Measurements from ENCODE around the gene SNX24.
A peak's percentile ranks its signal among the peaks of the same experiment; 100 is the strongest.
"Not testable (repeated sequence)": the region's sequence is repeated elsewhere in the genome, so short reads cannot be mapped to it uniquely, and the experiment has no call there.

The SNX24 gene

GRCh38 chr5:122909470-122910100 lies 64.2 kb downstream of the SNX24 start:
- no peak overlapping the region for H3K27ac ChIP-seq
- no peak overlapping the region for H3K4me3 ChIP-seq

GRCh38 chr5:122913436-122913835 lies 68.0 kb downstream of the SNX24 start:
- not testable (repeated sequence) for H3K4me3 ChIP-seq, H3K27ac ChIP-seq

- H3K27ac ChIP-seq = peak overlapping the region in 1 of 21 experiments; percentile 5
- H3K4me3 ChIP-seq = no peak overlapping the region
Measured at GRCh38 chr5:122915717-122916461, 70.5 kb downstream of the SNX24 start.

DNA sequence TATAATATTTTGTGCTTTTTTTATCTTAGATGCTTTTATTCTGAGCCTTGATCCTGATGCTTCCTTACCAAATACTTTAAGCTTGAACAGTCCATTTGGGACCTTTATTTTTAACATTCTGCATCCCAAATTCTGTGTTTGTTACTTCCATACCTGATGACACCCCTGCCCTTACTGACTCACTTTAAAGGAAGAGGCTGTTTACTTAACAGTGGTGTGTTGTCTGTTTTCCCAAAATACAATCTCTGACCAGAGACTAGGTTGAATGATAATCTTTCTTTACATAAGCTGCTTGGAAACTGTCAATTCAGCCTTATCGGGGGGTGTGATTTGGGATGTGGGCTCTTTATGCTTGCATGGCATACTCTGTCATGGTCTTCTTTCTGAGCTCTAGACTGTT lies 71.1 kb downstream of the SNX24 start:
- Histone ChIP-seq H3K4me3 (no peak overlapping the region), H3K27ac (peak overlapping the region in 1 of 21 experiments; percentile 5)

DNA sequence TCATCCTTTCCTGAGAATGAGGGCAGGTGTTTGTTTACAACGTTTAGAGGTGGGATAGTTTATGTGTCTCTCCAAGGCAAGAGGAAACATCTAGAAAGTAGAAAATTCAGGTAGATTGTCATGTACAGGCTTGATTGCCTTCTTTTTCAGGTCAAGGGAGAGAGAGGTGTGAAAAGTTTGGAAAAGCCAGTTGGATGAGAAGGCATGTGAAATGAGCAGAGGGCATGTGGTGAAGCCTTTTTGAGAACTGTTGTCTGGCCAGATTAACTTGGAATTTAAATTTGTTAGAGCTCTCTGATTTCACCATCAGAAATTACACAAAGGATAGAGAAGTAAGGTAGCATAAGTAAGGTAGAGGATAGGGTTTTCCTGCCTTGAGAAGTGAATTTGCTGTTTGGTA lies 74.6 kb downstream of the SNX24 start:
- H3K27ac ChIP-seq = no peak overlapping the region
- no peak overlapping the region for H3K4me3 ChIP-seq

DNA sequence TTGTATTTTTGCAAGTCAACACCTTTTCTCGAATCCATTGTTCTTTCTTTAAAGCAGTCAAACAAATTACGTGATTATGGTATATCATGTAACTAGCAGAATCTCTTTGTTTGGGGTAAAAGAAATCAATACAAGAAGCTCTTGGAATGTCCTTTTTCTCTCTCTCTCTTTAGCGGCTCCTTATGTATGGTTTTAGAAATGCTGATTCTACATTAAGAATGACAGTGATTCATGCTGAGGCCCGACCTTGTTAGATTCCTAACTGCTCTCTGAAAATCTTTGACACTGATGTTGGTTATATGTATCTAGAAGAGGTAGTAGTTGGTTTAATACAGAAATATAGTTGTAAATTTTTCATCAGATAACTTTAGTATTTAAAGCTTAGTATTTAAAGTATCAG lies 76.4 kb downstream of the SNX24 start:
- no peak overlapping the region for H3K4me3 ChIP-seq

DNA sequence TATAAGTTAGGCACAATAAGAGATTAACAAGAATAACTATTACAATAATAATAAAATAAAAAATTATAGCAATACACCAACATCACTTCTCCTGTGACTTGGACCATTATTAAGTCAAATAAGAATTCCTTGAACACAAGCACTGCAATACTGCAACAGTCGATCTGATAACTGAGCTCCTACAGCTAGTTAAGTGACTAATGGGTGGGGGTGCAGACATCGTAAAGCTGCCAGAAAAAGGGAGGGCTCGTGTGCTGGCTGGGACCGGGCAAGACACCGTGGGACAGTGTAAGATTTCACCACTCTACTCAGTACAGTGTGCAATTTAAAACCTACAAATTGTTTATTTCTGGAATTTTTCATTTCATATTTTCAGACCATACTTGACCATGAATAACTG lies 78.8 kb downstream of the SNX24 start:
- Histone ChIP-seq H3K27ac (no peak overlapping the region), H3K4me3 (no peak overlapping the region)

More for the DNA sequence above, 76.4 kb downstream of the SNX24 start:
- H3K27ac ChIP-seq = no peak overlapping the region

DNA sequence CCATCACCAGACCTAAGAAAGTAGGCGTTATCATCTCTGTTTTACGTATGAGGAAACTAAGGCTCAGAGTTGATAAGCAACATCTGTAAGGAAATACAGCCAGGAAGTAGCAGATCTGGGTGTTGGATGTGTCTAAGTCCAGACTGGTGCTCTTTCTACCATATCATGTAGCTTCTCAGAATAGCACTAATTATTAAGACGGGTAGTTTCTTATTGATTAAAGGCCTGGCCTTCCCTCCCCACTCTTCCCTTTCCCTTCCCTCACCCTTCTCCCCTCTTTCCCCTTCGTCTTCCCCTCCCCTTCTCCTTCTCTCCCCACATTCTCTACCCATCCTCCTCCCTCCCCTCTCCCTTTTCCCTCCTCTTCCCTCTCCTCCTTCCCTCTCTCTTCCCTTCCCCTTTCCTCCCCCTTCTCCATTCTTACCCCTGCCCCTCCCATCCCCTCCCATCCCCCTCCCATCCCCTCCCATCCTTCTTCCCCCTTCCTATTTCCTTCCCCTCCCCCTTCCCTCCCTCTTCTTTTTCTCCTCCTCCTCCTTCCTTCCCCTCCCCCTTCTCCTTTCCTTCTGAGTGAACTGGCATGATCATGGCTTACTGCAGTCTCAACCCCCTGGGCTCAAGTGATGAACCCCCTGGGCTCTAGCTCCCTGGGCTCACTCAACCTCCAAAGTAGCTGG lies 79.4 kb downstream of the SNX24 start:
- H3K27ac ChIP-seq = no peak overlapping the region

GRCh38 chr5:122929001-122929400 lies 83.6 kb downstream of the SNX24 start:
- no peak overlapping the region for H3K4me3 ChIP-seq

More for the DNA sequence above, 79.4 kb downstream of the SNX24 start:
- H3K4me3 ChIP-seq = no peak overlapping the region

DNA sequence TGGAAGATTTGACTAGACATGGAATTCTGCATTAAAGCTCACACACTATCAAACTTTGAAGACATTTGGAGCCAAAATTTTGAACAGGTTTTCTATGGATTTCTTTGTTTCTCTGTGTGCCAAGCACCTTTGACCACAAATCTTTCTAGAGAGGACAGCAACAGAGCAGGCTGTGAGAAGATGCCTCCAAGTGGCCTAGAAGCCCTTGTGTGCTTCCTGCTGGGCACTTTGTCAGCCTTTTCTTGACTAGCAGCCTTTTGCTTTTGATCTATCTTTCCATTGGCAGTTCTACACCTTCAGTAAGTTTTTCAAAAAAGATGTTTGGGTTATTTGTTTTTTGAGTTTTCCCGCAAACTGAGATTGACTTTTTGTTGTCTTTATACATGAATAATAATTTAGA lies 84.6 kb downstream of the SNX24 start:
- Histone ChIP-seq H3K4me3 (no peak overlapping the region), H3K27ac (no peak overlapping the region)

More at GRCh38 chr5:122929001-122929400, 83.6 kb downstream of the SNX24 start:
- no peak overlapping the region for H3K27ac ChIP-seq

- Histone ChIP-seq H3K4me3 (no peak overlapping the region), H3K27ac (no peak overlapping the region)
Measured at GRCh38 chr5:122933956-122934355, 88.5 kb downstream of the SNX24 start.

DNA sequence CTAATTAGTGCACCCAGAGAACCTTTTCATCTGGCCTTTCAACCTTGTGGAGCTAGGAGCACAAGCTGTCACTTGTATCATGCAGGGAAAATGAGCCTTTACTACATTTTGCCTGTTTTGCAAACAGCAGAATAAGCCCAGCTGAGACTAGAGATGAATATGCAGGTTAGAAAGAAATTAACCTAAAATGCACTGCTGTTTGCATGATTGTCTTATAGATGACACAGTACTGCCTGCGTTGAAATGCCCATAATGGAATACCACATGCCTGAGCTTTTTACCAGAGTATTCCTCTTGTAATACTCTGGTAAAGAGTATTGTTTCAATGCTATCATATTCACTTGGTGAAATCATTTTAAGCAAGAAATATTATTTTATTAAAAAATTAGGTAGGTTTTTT lies 90.7 kb downstream of the SNX24 start:
- Histone ChIP-seq H3K4me3 (no peak overlapping the region), H3K27ac (no peak overlapping the region)

GRCh38 chr5:122937914-122938313 lies 92.5 kb downstream of the SNX24 start:
- Histone ChIP-seq H3K27ac (no peak overlapping the region), H3K4me3 (no peak overlapping the region)

DNA sequence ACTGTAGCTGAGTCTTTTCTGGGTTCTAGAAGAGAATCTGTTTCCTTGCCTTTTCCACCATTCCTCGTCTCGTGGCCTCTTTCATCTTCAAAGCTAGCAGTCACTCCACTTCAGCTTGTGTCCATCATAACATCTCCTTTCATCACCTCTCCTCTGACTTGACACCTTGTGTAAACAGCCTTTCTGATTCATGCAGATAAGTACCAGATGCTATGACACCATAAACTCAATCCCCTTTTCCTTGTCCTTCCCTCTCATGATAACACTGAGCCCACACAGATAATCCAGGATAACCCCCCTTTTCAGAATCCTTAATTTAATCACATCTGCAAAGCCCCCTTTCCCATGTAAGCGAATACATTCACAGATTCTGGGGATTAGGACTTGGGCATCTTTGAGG lies 95.5 kb downstream of the SNX24 start:
- no peak overlapping the region for H3K4me3 ChIP-seq

GRCh38 chr5:122941737-122942136 lies 96.3 kb downstream of the SNX24 start:
- Histone ChIP-seq H3K27ac (no peak overlapping the region), H3K4me3 (no peak overlapping the region)

More for the DNA sequence above, 95.5 kb downstream of the SNX24 start:
- H3K27ac ChIP-seq = no peak overlapping the region

DNA sequence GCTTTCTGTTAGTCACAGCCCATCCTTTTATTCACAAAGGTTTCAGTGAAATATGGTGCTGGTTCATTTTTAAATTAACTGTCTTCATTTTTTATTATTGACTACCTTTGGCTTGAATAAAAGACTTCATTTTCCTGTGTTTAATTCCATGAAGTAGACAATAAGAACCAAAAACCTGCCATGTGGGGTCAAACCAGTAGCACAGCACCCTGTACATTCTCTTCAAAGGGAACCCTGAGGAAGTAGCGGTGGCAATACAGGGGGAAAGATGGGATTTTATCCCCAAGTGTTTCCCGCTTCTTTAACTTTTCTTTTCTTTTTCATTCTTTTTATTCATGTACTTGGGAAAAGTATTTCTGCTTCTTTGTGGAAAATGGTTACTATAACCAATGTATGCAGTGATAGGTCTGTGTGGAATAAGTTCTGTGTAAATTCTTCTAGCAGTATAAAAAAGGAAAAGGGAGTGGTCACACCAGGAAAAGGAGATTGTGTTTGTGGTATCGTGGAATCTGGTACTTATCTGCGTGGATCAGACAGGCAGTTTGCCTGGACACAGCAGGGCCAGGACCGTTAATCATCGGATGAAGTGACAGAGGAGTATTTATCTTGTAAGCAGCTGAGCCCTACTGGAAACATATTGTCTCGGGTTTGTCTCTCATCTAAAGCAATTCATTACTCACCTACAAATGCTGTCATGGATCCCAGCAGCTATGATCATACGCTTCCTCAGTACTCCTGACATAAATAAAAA lies 96.9 kb downstream of the SNX24 start:
- Histone ChIP-seq H3K27ac (no peak overlapping the region), H3K4me3 (no peak overlapping the region)

GRCh38 chr5:122943050-122943698 lies 97.8 kb downstream of the SNX24 start:
- no peak overlapping the region for H3K27ac ChIP-seq
- no peak overlapping the region for H3K4me3 ChIP-seq

DNA sequence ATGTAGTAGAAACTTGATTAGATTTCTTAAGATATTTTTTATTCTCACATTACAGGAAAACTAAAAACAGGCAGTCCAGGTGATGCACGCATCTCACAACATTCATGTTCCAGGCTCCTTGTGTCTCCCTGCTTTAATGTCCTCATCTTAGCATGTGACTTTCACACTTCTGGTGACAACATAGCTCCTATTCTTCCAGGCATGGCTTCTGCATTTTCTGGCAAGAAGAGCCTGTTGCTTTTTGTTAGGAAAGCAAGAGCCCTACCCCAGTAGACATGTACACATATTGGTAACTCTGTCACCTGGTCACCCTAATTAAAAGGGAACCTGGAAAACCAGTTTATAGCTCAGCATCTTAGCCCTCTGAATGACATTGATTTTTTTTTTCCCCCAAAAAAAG lies 98.6 kb downstream of the SNX24 start:
- no peak overlapping the region for H3K27ac ChIP-seq
- no peak overlapping the region for H3K4me3 ChIP-seq

GRCh38 chr5:122947372-122947771 lies 102.0 kb downstream of the SNX24 start:
- Histone ChIP-seq H3K27ac (no peak overlapping the region), H3K4me3 (no peak overlapping the region)

DNA sequence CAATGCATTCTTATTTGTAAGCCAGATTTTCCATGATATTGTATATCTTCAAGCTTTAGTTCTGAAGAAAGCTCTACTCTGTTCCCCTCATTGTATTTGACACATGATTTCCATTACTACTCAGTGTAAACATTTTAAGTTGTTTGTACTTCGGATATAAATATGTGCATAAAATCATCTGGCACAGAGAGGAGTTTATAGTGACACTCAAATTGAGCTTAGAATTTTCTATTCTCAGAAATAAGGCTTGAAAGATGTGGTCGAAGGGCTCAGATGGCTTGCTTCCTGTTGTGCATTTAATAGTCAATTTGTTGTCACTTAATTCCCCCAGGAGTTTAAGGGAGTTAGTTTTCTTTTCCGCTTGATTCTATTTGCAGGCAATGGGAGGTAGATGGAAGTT lies 102.4 kb downstream of the SNX24 start:
- H3K27ac ChIP-seq = no peak overlapping the region

More for the DNA sequence above, 102.4 kb downstream of the SNX24 start:
- no peak overlapping the region for H3K4me3 ChIP-seq

All from skin epidermis (tissue), 12 donors.